ENCODE measurements around the gene ADAMTS17. TPM values are rescaled to one million over a fixed set of nuclear protein-coding genes. Genes with fewer than 3 reads are reported as not detected.

Gene ADAMTS17
- total RNA-seq, 2 experiments from 2014 or later, result 0.81 to 1.0 TPM

- Mint-ChIP-seq H3K27me3 (ENCODE audit: low read depth) (no peaks in the 10 kb centered on the region), H3K27ac (no peak overlapping the region), H3K36me3 (ENCODE audit: low read depth) (no peaks in the 10 kb centered on the region), H3K4me1 (ENCODE audit: low read depth) (no peaks in the 10 kb centered on the region), H3K4me3 (no peak overlapping the region), H3K9me3 (no peaks in the 10 kb centered on the region)
- DNase-seq, result no peak
- CTCF ChIA-PET, result no interaction called here
- intact Hi-C loops (cut with micrococcal nuclease), result no loop called here
These were observed 368.4 kb downstream of the ADAMTS17 start for GRCh38 chr15:99973351-99973750.

GRCh38 chr15:99970891-99971430 lies 370.8 kb downstream of the ADAMTS17 start:
- no peaks in the 10 kb centered on the region for H3K9me3 Mint-ChIP-seq
- no peak for DNase-seq
- no peaks in the 10 kb centered on the region for H3K27me3 Mint-ChIP-seq (ENCODE audit: low read depth)
- intact Hi-C loops (cut with micrococcal nuclease), result no loop called here
- H3K27ac Mint-ChIP-seq, result no peak overlapping the region
- H3K36me3 Mint-ChIP-seq (ENCODE audit: low read depth), result no peaks in the 10 kb centered on the region
- CTCF ChIA-PET, result no interaction called here
- no peak overlapping the region for H3K4me3 Mint-ChIP-seq
- no peaks in the 10 kb centered on the region for H3K4me1 Mint-ChIP-seq (ENCODE audit: low read depth)

- Mint-ChIP-seq H3K36me3 (ENCODE audit: low read depth) (no peaks in the 10 kb centered on the region), H3K4me1 (ENCODE audit: low read depth) (no peaks in the 10 kb centered on the region), H3K9me3 (no peaks in the 10 kb centered on the region), H3K27me3 (ENCODE audit: low read depth) (no peaks in the 10 kb centered on the region), H3K27ac (no peak overlapping the region), H3K4me3 (no peak overlapping the region)
- intact Hi-C loops (cut with micrococcal nuclease), result no loop called here
- no peak for DNase-seq
- CTCF ChIA-PET, result no interaction called here
These were observed 372.4 kb downstream of the ADAMTS17 start for GRCh38 chr15:99969261-99969920.

GRCh38 chr15:99967841-99968371 lies 373.9 kb downstream of the ADAMTS17 start:
- H3K4me3 Mint-ChIP-seq, result no peak overlapping the region
- H3K4me1 Mint-ChIP-seq (ENCODE audit: low read depth), result no peaks in the 10 kb centered on the region
- CTCF ChIA-PET, result no interaction called here
- no peak for DNase-seq
- H3K36me3 Mint-ChIP-seq (ENCODE audit: low read depth), result no peaks in the 10 kb centered on the region
- intact Hi-C loops (cut with micrococcal nuclease), result no loop called here
- no peaks in the 10 kb centered on the region for H3K9me3 Mint-ChIP-seq
- no peaks in the 10 kb centered on the region for H3K27me3 Mint-ChIP-seq (ENCODE audit: low read depth)
- H3K27ac Mint-ChIP-seq, result no peak overlapping the region

- H3K4me3 Mint-ChIP-seq, result no peak overlapping the region
- CTCF ChIA-PET, result no interaction called here
- DNase-seq, result no peak
- H3K27me3 Mint-ChIP-seq (ENCODE audit: low read depth), result no peaks in the 10 kb centered on the region
- no peaks in the 10 kb centered on the region for H3K9me3 Mint-ChIP-seq
- no peaks in the 10 kb centered on the region for H3K4me1 Mint-ChIP-seq (ENCODE audit: low read depth)
- no peaks in the 10 kb centered on the region for H3K36me3 Mint-ChIP-seq (ENCODE audit: low read depth)
- no peak overlapping the region for H3K27ac Mint-ChIP-seq
- intact Hi-C loops (cut with micrococcal nuclease), result no loop called here
These were observed 375.0 kb downstream of the ADAMTS17 start for GRCh38 chr15:99966815-99967214.

GRCh38 chr15:99965376-99965775 lies 376.4 kb downstream of the ADAMTS17 start:
- no peak for DNase-seq
- Mint-ChIP-seq H3K4me1 (ENCODE audit: low read depth) (no peaks in the 10 kb centered on the region), H3K9me3 (no peaks in the 10 kb centered on the region), H3K27me3 (ENCODE audit: low read depth) (no peaks in the 10 kb centered on the region), H3K4me3 (no peak overlapping the region), H3K27ac (no peak overlapping the region), H3K36me3 (ENCODE audit: low read depth) (no peaks in the 10 kb centered on the region)
- CTCF ChIA-PET, result no interaction called here
- intact Hi-C loops (cut with micrococcal nuclease), result no loop called here

- intact Hi-C loops (cut with micrococcal nuclease), result no loop called here
- Mint-ChIP-seq H3K4me1 (ENCODE audit: low read depth) (no peaks in the 10 kb centered on the region), H3K9me3 (no peaks in the 10 kb centered on the region), H3K36me3 (ENCODE audit: low read depth) (no peaks in the 10 kb centered on the region), H3K27ac (no peak overlapping the region), H3K4me3 (no peak overlapping the region), H3K27me3 (ENCODE audit: low read depth) (no peaks in the 10 kb centered on the region)
- CTCF ChIA-PET, result no interaction called here
- DNase-seq, result no peak
These were observed 377.8 kb downstream of the ADAMTS17 start for GRCh38 chr15:99963976-99964375.

- CTCF ChIA-PET, result interaction anchor here (0.7 kb wide), 1 partner anchor 375 kb away, joined by 3 read pairs; no protein-coding TSS in a partner anchor
- H3K4me3 Mint-ChIP-seq, result no peak overlapping the region
These were observed 378.5 kb downstream of the ADAMTS17 start for GRCh38 chr15:99963096-99963825.

GRCh38 chr15:99962006-99962561 lies 379.7 kb downstream of the ADAMTS17 start:
- Mint-ChIP-seq H3K36me3 (ENCODE audit: low read depth) (no peaks in the 10 kb centered on the region), H3K9me3 (no peaks in the 10 kb centered on the region), H3K4me3 (no peak overlapping the region), H3K27me3 (ENCODE audit: low read depth) (no peaks in the 10 kb centered on the region), H3K27ac (no peak overlapping the region), H3K4me1 (ENCODE audit: low read depth) (peaks cover 14% of the 10 kb centered on the region)
- intact Hi-C loops (cut with micrococcal nuclease), result no loop called here
- DNase-seq, result no peak
- CTCF ChIA-PET, result interaction anchor here (1.4 kb wide), 1 partner anchor 10 kb away, joined by 3 read pairs; no protein-coding TSS in a partner anchor

More at GRCh38 chr15:99963096-99963825, 378.5 kb downstream of the ADAMTS17 start:
- Mint-ChIP-seq H3K4me1 (ENCODE audit: low read depth) (peaks cover 4% of the 10 kb centered on the region), H3K27me3 (ENCODE audit: low read depth) (no peaks in the 10 kb centered on the region), H3K9me3 (no peaks in the 10 kb centered on the region), H3K36me3 (ENCODE audit: low read depth) (no peaks in the 10 kb centered on the region), H3K27ac (no peak overlapping the region)
- intact Hi-C loops (cut with micrococcal nuclease), result no loop called here
- no peak for DNase-seq

GRCh38 chr15:99961011-99961441 lies 380.7 kb downstream of the ADAMTS17 start:
- CTCF ChIA-PET, result interaction anchor here (1.4 kb wide), 1 partner anchor 9 kb away, joined by 3 read pairs; no protein-coding TSS in a partner anchor
- intact Hi-C loops (cut with micrococcal nuclease), result loop anchor here (1.0 kb wide), 2 partner anchors 171 to 378 kb away; no protein-coding TSS in a partner anchor
- Mint-ChIP-seq H3K27ac (no peak overlapping the region), H3K36me3 (ENCODE audit: low read depth) (no peaks in the 10 kb centered on the region), H3K4me1 (ENCODE audit: low read depth) (peaks cover 14% of the 10 kb centered on the region), H3K4me3 (no peak overlapping the region), H3K9me3 (no peaks in the 10 kb centered on the region), H3K27me3 (ENCODE audit: low read depth) (no peaks in the 10 kb centered on the region)
- DNase-seq, result peak; percentile 67

GRCh38 chr15:99959326-99959725 lies 382.4 kb downstream of the ADAMTS17 start:
- no peak overlapping the region for H3K4me3 Mint-ChIP-seq
- H3K27me3 Mint-ChIP-seq (ENCODE audit: low read depth), result no peaks in the 10 kb centered on the region
- H3K9me3 Mint-ChIP-seq, result no peaks in the 10 kb centered on the region
- CTCF ChIA-PET, result no interaction called here
- H3K27ac Mint-ChIP-seq, result no peak overlapping the region
- peaks cover 14% of the 10 kb centered on the region for H3K4me1 Mint-ChIP-seq (ENCODE audit: low read depth)
- intact Hi-C loops (cut with micrococcal nuclease), result loop anchor here (5.0 kb wide), 1 partner anchor 153 kb away; no protein-coding TSS in a partner anchor
- no peaks in the 10 kb centered on the region for H3K36me3 Mint-ChIP-seq (ENCODE audit: low read depth)
- no peak for DNase-seq

- Mint-ChIP-seq H3K4me1 (ENCODE audit: low read depth) (peaks cover 14% of the 10 kb centered on the region), H3K27me3 (ENCODE audit: low read depth) (no peaks in the 10 kb centered on the region), H3K36me3 (ENCODE audit: low read depth) (no peaks in the 10 kb centered on the region), H3K4me3 (no peak overlapping the region), H3K9me3 (no peaks in the 10 kb centered on the region), H3K27ac (no peak overlapping the region)
- intact Hi-C loops (cut with micrococcal nuclease), result loop anchor here (5.0 kb wide), 1 partner anchor 154 kb away; no protein-coding TSS in a partner anchor
- DNase-seq, result no peak
- CTCF ChIA-PET, result no interaction called here
These were observed 383.2 kb downstream of the ADAMTS17 start for GRCh38 chr15:99958426-99959097.

Data from activated naive CD4-positive, alpha-beta T cell treated with anti-CD3 and anti-CD28 coated beads for 36 hours (primary cell).